Glomerular endothelial cell (primary cell): ENCODE results near the gene MLN. TPM values are rescaled to one million over a fixed set of nuclear protein-coding genes. Genes with fewer than 3 reads are reported as not detected.
"Not testable (repeated sequence)": the region's sequence is repeated elsewhere in the genome, so short reads cannot be mapped to it uniquely, and the experiment has no call there.

Experiments
- DNase-seq: peaks from one replicate; pipeline ENCODE4 v3.0.0-alpha.2; 2011; ENCODE audit warnings: low read depth, low spot score; ENCODE audit errors: extremely low read depth
- total RNA-seq: library from RNA; depleted of rRNA; stranded (reverse); fragments of >200 nt; gene quantifications from 2 replicates; pipeline ENCODE4 v1.2.3, GENCODE V29; 2015

MLN gene
- total RNA-seq, 1 donor from 2014 or later: not detected

- DNase-seq: no peak
These were observed 33.1 kb upstream of the MLN start for GRCh38 chr6:33836806-33837469.

GRCh38 chr6:33834401-33835392 is 30.9 kb upstream of the MLN start:
- DNase-seq: no peak

GRCh38 chr6:33833599-33833998 is 29.8 kb upstream of the MLN start:
- DNase-seq: no peak

GRCh38 chr6:33832831-33833230 is 29.0 kb upstream of the MLN start:
- DNase-seq: not testable (repeated sequence)

- not testable (repeated sequence) for DNase-seq
These were observed 27.9 kb upstream of the MLN start for GRCh38 chr6:33831725-33832124.

GRCh38 chr6:33830635-33831240 is 26.9 kb upstream of the MLN start:
- DNase-seq: no peak

- DNase-seq: no peak
These were observed 25.2 kb upstream of the MLN start for GRCh38 chr6:33828764-33829731.

- DNase-seq: no peak
These were observed 24.6 kb upstream of the MLN start for GRCh38 chr6:33828452-33828763.

GRCh38 chr6:33827546-33828451 is 24.0 kb upstream of the MLN start:
- DNase-seq: no peak

- no peak for DNase-seq
These were observed 22.7 kb upstream of the MLN start for GRCh38 chr6:33826537-33826936.

- DNase-seq: no peak
These were observed 20.8 kb upstream of the MLN start for GRCh38 chr6:33824461-33825154.

GRCh38 chr6:33823806-33824205 is 20.0 kb upstream of the MLN start:
- no peak for DNase-seq

GRCh38 chr6:33822575-33823395 is 19.0 kb upstream of the MLN start:
- DNase-seq: no peak

- DNase-seq: no peak
These were observed 17.1 kb upstream of the MLN start for GRCh38 chr6:33820784-33821520.

GRCh38 chr6:33820243-33820642 is 16.4 kb upstream of the MLN start:
- no peak for DNase-seq

- no peak for DNase-seq
These were observed 15.2 kb upstream of the MLN start for GRCh38 chr6:33819021-33819420.

GRCh38 chr6:33818293-33818692 is 14.5 kb upstream of the MLN start:
- DNase-seq: no peak
